HL-60 (cell line): ENCODE data around the gene KIF5A.

Experiments used
- DNase-seq, 2 experiments: peaks; one replicate each; pipeline ENCODE4 v3.0.0-alpha.2; 2010 to 2020; ENCODE audit warnings: low read depth in 1 of 2, low spot score in 1 of 2
- H3K27ac ChIP-seq: fragments of 250-450 bp; sonication (Bioruptor Pico); replicated peaks from 2 replicates; pipeline ENCODE4 v1.5.1; 2020; ENCODE audit warnings: mild to moderate bottlenecking, moderate library complexity
- H3K27me3 ChIP-seq: fragments of 250-450 bp; sonication (Bioruptor Pico); 2 replicates; pipeline ENCODE4 v1.5.1; 2021; ENCODE audit warnings: mild to moderate bottlenecking, moderate library complexity; ENCODE audit not compliant: insufficient read depth, poor library complexity, severe bottlenecking
- H3K4me3 ChIP-seq: replicated peaks from 2 replicates; pipeline ENCODE4 v1.5.1; 2011; ENCODE audit warnings: mild to moderate bottlenecking, control low read depth, low read length; ENCODE audit not compliant: insufficient read depth
- GABPA ChIP-seq: IDR thresholded peaks from 2 replicates; pipeline ENCODE4 v1.6.1; 2012; ENCODE audit warnings: low read depth
- POLR2AphosphoS5 ChIP-seq: IDR thresholded peaks from 2 replicates; pipeline ENCODE4 v1.6.1; 2012; ENCODE audit warnings: low read depth
- SPI1 ChIP-seq: IDR thresholded peaks from 2 replicates; pipeline ENCODE4 v1.6.1; 2012; ENCODE audit warnings: low read depth, mild to moderate bottlenecking, borderline replicate concordance
- TF ChIP-seq, protein P1 (sequence below): IDR thresholded peaks from one replicate; pipeline ENCODE4 v1.5.1; 2011; ENCODE audit warnings: low read length, control low read depth, inconsistent platforms; ENCODE audit not compliant: insufficient read depth
- TF ChIP-seq, protein P2 (sequence below): IDR thresholded peaks from 2 replicates; pipeline ENCODE4 v1.6.1; 2012; ENCODE audit warnings: low read depth; ENCODE audit not compliant: insufficient replicate concordance

The KIF5A gene

DNA sequence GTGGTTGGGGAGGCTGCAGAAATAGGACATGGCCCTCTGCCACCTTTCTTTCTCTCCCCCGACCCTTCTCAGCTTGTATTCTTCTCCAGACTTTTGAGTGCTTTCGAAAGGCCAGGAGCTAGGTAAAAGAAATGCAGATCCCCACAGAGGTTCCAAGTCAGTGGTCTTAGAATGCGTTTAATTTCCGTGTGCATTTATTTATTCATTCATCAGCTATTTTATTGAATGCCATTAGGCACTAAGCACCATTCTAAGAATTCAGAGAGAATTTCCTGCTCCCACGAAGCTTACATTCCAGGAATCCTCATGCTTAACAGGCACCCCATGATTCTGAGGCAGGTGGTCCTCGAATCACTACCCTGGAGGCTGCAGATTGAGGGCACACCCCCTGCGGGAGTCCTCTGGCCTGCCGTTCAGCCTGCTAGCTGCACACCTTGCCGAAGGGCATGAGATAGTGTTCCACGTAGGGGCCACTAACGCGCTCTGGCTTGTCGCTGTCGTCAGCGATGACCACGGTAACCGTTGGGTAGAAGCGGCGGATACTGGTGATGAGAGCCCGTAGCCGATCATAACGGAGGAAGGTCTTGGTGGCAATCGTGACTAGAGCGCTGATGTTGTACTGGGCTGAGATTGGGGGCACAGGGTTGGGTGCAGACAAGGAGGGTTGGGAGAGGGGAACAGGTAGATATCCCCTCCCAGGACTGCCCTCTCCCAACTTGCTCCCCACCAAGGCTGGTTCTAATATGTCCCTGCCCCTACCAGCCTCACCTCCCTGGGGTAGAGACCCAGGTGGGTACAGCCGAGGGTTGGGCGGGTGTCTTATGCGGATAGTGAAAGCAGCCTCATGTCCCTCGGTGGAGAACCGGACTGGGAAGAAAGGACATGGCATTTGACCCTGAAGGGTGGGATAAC, 78.7 kb downstream of the KIF5A start:
- H3K27me3 ChIP-seq: peaks cover 67% of the 10 kb centered on the region
- TF ChIP-seq GABPA (no peak), SPI1 (no peak), POLR2AphosphoS5 (no peak)
- TF ChIP-seq, protein P1, sequence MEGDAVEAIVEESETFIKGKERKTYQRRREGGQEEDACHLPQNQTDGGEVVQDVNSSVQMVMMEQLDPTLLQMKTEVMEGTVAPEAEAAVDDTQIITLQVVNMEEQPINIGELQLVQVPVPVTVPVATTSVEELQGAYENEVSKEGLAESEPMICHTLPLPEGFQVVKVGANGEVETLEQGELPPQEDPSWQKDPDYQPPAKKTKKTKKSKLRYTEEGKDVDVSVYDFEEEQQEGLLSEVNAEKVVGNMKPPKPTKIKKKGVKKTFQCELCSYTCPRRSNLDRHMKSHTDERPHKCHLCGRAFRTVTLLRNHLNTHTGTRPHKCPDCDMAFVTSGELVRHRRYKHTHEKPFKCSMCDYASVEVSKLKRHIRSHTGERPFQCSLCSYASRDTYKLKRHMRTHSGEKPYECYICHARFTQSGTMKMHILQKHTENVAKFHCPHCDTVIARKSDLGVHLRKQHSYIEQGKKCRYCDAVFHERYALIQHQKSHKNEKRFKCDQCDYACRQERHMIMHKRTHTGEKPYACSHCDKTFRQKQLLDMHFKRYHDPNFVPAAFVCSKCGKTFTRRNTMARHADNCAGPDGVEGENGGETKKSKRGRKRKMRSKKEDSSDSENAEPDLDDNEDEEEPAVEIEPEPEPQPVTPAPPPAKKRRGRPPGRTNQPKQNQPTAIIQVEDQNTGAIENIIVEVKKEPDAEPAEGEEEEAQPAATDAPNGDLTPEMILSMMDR: no peak
- TF ChIP-seq, protein P2, sequence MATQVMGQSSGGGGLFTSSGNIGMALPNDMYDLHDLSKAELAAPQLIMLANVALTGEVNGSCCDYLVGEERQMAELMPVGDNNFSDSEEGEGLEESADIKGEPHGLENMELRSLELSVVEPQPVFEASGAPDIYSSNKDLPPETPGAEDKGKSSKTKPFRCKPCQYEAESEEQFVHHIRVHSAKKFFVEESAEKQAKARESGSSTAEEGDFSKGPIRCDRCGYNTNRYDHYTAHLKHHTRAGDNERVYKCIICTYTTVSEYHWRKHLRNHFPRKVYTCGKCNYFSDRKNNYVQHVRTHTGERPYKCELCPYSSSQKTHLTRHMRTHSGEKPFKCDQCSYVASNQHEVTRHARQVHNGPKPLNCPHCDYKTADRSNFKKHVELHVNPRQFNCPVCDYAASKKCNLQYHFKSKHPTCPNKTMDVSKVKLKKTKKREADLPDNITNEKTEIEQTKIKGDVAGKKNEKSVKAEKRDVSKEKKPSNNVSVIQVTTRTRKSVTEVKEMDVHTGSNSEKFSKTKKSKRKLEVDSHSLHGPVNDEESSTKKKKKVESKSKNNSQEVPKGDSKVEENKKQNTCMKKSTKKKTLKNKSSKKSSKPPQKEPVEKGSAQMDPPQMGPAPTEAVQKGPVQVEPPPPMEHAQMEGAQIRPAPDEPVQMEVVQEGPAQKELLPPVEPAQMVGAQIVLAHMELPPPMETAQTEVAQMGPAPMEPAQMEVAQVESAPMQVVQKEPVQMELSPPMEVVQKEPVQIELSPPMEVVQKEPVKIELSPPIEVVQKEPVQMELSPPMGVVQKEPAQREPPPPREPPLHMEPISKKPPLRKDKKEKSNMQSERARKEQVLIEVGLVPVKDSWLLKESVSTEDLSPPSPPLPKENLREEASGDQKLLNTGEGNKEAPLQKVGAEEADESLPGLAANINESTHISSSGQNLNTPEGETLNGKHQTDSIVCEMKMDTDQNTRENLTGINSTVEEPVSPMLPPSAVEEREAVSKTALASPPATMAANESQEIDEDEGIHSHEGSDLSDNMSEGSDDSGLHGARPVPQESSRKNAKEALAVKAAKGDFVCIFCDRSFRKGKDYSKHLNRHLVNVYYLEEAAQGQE: no peak
- no peak overlapping the region for H3K27ac ChIP-seq
- no peak overlapping the region for H3K4me3 ChIP-seq
- DNase-seq: no peak

DNA sequence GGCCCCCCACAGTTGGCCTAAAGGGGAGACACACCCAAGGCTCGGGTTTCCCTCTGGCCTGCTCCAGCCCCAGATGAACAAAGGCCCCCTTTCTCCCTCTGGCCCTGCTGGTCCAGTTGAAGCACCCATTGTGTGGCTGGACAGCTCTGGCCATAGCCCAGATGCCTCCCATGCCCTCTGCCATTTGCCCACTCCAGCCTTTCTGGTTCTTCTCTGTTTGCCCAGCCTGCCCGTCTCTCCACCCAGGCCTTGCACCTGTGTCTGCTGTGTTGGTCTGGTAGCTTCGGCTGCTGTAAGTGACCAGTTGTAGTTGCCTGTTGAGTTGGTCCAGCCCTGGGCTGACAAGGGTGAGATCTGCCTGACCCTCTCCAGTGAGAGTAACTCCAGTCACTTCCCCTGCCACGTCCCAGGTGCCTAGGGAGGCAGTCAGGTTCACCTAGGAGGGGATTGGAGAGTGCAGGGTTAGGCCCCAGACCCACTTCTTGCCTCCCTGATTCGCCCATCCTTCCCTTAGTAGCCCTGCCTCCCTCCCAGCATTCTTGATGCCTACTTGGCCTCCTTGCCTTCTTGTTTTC, 80.1 kb downstream of the KIF5A start:
- Histone ChIP-seq H3K27me3 (peaks cover 64% of the 10 kb centered on the region), H3K27ac (no peak overlapping the region), H3K4me3 (no peak overlapping the region)
- no peak for DNase-seq
- TF ChIP-seq SPI1: no peak
- TF ChIP-seq, protein P2: no peak
- TF ChIP-seq, protein P1: no peak
- no peak for TF ChIP-seq GABPA
- no peak for TF ChIP-seq POLR2AphosphoS5

DNA sequence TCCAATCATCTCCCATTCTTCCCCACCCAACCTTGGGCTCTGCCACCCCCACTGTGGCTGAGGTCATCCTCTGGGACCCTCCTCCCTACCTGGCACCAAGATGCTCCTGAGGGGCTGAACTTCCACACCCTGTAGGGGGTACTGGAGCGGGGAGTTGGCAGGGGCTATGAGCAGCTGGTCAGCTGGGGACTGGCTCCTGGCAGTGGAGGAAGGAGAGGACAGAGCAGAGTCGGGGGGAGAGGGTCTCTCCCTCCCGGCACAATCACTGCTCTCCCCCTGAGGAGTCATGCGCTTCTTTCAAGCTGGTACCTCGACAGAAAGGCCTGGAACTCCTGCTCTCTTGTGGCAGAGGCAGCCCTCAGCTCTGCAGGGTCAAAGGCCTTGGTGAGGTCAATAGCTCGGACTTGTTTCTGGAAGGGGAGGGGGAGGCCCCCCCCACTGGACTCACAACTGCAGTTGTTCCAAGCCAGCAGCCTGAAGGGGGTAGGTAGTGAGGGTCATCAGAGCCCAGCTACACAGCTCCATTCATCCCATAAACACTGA, 81.1 kb downstream of the KIF5A start:
- no peak for TF ChIP-seq SPI1
- TF ChIP-seq GABPA: no peak
- TF ChIP-seq, protein P2: no peak
- no peak for TF ChIP-seq POLR2AphosphoS5
- TF ChIP-seq, protein P1: no peak
- H3K4me3 ChIP-seq: no peak overlapping the region
- DNase-seq: no peak
- H3K27me3 ChIP-seq: peaks cover 59% of the 10 kb centered on the region
- no peak overlapping the region for H3K27ac ChIP-seq
